ENCODE measurements around the gene CEMIP2. TPM values are rescaled to one million over a fixed set of nuclear protein-coding genes. Genes with fewer than 3 reads are reported as not detected.

Gene CEMIP2
- total and polyA plus RNA-seq, 10 of the 15 experiments (the other 5 are each of a cell fraction or from before 2014, with no cell fraction given), result 0.50 to 19.2 (median 1.2) TPM

DNA sequence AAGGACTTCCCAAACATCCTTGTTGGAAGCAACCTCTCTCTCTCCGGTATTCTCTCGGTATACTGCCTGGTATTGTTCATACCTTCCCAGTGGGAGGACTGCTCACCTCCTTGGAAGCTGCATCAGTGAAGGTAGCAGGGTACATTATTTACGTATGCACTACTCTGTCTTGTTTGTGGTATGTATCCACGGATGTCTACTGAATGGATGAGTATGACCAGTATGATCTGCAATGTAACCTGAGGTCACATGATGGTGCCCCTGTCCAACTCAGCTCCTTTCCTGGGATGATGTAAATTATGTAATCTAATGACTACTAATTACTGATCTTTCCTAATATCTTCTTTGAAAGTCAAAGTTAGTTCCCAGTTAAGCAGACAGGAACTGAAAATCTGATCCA, 32.1 kb downstream of the CEMIP2 start:
- no peak overlapping the region for H3K9ac ChIP-seq (ENCODE audit: control insufficient read depth, insufficient read depth, low read length)
- no peak overlapping the region for H3K4me3 ChIP-seq
- 34% methylated on average over 4 of the region's 4 CpGs for WGBS (ENCODE audit: insufficient coverage, insufficient replicate concordance, low lambda C conversion rate, missing lambda C conversion rate)
- H4K20me1 ChIP-seq (ENCODE audit: control insufficient read depth, insufficient read depth), result no peaks in the 10 kb centered on the region
- no peaks in the 10 kb centered on the region for H3K27me3 ChIP-seq (replicated peaks in 1 of 2; ENCODE audit: control insufficient read depth in 2 of 2, insufficient read depth in 2 of 2, low read length in 1 of 2)
- ChIA-PET CTCF (no interaction called here), RAD21 (ENCODE audit: unreplicated experiment) (no interaction called here), SMC1A (ENCODE audit: uncharacterized antibody, unreplicated experiment) (no interaction called here), POLR2A (no interaction called here)
- no peak overlapping the region for H3K27ac ChIP-seq (ENCODE audit: control insufficient read depth, insufficient read depth)
- intact Hi-C loops (cut with micrococcal nuclease; ENCODE audit: unreplicated experiment), result no loop called here
- no peaks in the 10 kb centered on the region for H3K36me3 ChIP-seq (ENCODE audit: control insufficient read depth in 2 of 2, insufficient read depth in 2 of 2, low read length in 1 of 2)
- H3K79me2 ChIP-seq (ENCODE audit: control insufficient read depth, insufficient read depth, low read length), result no peaks in the 10 kb centered on the region
- H3K4me1 ChIP-seq (ENCODE audit: control insufficient read depth, insufficient read depth, low read length), result no peaks in the 10 kb centered on the region
- DNase-seq (ENCODE audit: low read depth, low spot score), result no peak
- no peak overlapping the region for H2AFZ ChIP-seq (ENCODE audit: control insufficient read depth, low read depth, low read length)
- no TSS peak for BruUV-seq (replicated peaks)
- TF ChIP-seq SPI1 (IDR thresholded peaks at IDR 0.05; ENCODE audit: borderline replicate concordance, insufficient read depth, low read depth, low read length) (no peak), MYC (IDR thresholded peaks at IDR 0.05; ENCODE audit: insufficient read depth, insufficient read length, insufficient replicate concordance, low read length, severe bottlenecking) (no peak), E4F1 (IDR thresholded peaks at IDR 0.05; ENCODE audit: borderline replicate concordance, partially characterized antibody) (no peak), JUND (IDR thresholded peaks at IDR 0.05; ENCODE audit: low read depth, low read length) (no peak)
- no peak for ATAC-seq
- no peaks in the 10 kb centered on the region for H3K9me3 ChIP-seq (replicated peaks; ENCODE audit: control insufficient read depth, insufficient read depth, low read length)
- FAIRE-seq, result no peak
- in situ Hi-C loops (cut with MboI), result no loop called here
- H3K4me2 ChIP-seq (ENCODE audit: control insufficient read depth, insufficient read depth), result no peak overlapping the region

DNA sequence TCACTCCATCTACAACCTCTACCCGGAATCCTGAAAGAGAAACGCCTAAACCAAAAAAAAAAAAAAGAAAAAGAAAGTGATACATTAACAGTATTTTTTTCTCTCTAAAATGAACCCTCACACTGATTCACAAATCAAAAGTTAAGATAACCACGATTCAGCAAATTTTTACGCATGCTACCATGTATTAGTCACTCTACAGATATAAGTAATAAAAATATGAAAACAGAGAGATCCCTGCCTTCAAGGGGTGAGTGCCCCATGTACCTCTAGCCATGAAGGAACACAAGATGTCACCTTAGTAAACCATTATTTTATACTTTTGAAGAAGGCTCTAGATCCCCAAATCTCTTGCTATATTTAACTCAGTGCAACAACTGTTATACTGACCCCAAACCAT, 33.4 kb downstream of the CEMIP2 start:
- no peaks in the 10 kb centered on the region for H3K27me3 ChIP-seq (replicated peaks in 1 of 2; ENCODE audit: control insufficient read depth in 2 of 2, insufficient read depth in 2 of 2, low read length in 1 of 2)
- RAD21 ChIA-PET (ENCODE audit: unreplicated experiment), result no interaction called here
- H3K9ac ChIP-seq (ENCODE audit: control insufficient read depth, insufficient read depth, low read length), result no peak overlapping the region
- no peak overlapping the region for H3K4me2 ChIP-seq (ENCODE audit: control insufficient read depth, insufficient read depth)
- no peak for TF ChIP-seq ZNF384 (IDR thresholded peaks at IDR 0.05; ENCODE audit: borderline replicate concordance, low read depth, low read length)
- intact Hi-C loops (cut with micrococcal nuclease; ENCODE audit: unreplicated experiment) (no loop called here), in situ Hi-C loops (cut with MboI) (no loop called here)
- H3K9me3 ChIP-seq (replicated peaks; ENCODE audit: control insufficient read depth, insufficient read depth, low read length), result no peaks in the 10 kb centered on the region
- H2AFZ ChIP-seq (ENCODE audit: control insufficient read depth, low read depth, low read length), result no peak overlapping the region
- no peaks in the 10 kb centered on the region for H3K4me1 ChIP-seq (ENCODE audit: control insufficient read depth, insufficient read depth, low read length)
- SMC1A ChIA-PET (ENCODE audit: uncharacterized antibody, unreplicated experiment), result interaction anchor here (1.7 kb wide), 1 partner anchor 13 kb away, joined by 3 read pairs; no protein-coding TSS in a partner anchor
- WGBS (ENCODE audit: insufficient coverage, insufficient replicate concordance, low lambda C conversion rate, missing lambda C conversion rate), result 29% methylated on average over 4 of the region's 4 CpGs
- no TSS peak for BruUV-seq (replicated peaks)
- DNase-seq (ENCODE audit: low read depth, low spot score), result no peak
- H3K79me2 ChIP-seq (ENCODE audit: control insufficient read depth, insufficient read depth, low read length), result no peaks in the 10 kb centered on the region
- no peak overlapping the region for H3K4me3 ChIP-seq
- no peak for ATAC-seq
- no peaks in the 10 kb centered on the region for H3K36me3 ChIP-seq (ENCODE audit: control insufficient read depth in 2 of 2, insufficient read depth in 2 of 2, low read length in 1 of 2)
- H4K20me1 ChIP-seq (ENCODE audit: control insufficient read depth, insufficient read depth), result no peaks in the 10 kb centered on the region
- H3K27ac ChIP-seq (ENCODE audit: control insufficient read depth, insufficient read depth), result no peak overlapping the region
- CTCF ChIA-PET, result no interaction called here
- POLR2A ChIA-PET, result no interaction called here
- no peak for FAIRE-seq

Data from GM12878 (cell line).